Inferior parietal cortex (tissue), 1 donor: ENCODE data around the gene NCOA7.

Source experiments
- DNase-seq: peaks from one replicate; pipeline ENCODE4 v3.0.0-alpha.2; 2016; ENCODE audit errors: extremely low spot score

NCOA7 gene

DNA sequence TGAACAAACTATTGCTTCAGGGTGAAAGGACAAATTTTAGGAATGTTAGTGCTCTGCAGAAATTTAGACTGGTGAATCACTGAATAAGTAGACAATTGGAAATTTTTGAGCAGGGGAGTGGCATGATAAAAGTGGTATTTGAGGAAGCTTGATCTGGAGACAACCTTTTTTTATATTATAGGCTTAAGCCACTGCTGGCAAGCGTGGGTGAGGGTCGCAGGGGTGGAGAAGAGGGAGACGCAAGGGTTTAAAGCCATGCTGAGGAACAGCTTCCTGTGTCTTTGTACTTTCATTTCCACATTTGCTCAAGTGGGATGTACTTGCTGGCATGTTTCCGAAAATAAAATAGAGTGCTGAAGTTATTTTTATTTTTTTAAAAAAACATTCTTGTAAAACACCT is 23.7 kb downstream of the NCOA7 start:
- no peak for DNase-seq

DNA sequence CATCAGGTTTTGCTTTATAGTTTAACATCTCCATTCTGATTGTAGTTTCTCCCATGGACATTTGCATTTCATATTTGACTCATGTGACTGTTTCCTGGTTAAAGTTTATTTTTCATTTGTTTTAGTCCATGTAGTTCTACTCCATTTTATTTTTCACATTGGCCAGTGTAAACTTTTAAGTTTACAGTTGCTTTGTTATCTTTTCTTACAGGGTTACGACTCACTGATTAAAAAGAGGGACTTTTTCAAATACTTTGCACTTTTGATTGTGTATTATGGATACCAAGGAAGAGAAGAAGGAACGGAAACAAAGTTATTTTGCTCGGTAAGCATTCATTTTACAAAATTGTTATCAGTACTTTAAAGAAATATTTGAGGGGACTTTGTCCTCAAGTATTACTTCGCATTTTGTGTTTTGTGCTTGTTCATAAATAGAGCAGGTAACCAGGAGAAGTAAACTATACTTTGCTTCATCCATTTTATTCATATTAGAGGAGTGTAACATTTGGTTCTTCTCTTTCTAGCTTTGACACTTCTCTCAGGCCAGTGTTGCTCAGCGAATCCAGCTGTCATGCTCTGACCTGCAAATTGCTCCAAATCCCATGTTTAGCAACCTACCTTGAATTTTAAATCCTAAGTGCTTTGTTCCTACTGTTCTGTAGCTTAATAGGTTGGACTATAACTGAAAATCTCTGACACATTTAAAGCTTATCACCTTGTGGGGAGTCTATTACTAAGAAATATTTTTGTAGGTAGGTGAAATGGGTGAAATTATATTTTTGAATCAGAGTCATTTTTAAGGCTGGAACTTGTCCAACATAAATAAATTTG is 24.5 kb downstream of the NCOA7 start:
- DNase-seq = no peak

DNA sequence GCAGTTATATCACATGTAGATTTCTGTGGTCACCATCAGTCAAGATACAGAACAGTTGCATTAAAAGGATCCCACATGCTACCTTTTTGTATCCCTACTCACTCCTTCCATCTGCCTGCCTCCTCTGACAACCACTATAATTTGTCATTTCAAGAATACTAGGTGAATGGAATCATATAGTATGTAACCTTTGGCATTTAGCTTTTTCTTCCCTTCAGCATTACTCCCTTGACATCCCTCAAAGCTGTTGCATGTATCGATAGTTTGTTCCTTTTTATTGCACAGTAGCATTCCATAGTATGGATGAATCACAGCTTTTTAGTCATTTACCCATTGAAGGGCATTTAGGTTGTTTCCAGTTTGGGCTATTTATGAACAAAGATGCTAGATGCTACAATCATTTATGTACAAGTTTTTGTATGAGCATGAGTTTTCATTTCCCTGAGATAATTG is 26.1 kb downstream of the NCOA7 start:
- DNase-seq = no peak

DNA sequence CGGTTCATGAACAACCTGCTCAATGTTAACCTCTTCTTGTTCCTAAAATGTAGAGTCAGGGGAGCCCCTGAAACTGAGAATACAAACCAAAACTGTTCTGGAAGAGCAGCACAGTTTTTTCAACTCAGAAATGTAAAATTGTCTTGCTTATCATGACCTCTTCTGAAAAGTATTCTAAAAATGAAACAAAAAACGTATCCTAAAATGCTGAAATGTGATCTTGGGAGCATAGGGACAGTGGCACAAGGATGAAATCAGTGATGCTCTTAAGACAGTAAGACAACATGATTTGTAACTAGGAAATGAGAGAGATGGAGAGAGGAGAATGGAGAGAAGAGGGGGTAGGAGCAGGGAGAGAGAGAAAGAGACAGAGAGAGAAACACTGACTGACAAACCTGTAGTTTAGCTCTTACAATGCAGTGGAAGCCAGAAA is 27.5 kb downstream of the NCOA7 start:
- no peak for DNase-seq

DNA sequence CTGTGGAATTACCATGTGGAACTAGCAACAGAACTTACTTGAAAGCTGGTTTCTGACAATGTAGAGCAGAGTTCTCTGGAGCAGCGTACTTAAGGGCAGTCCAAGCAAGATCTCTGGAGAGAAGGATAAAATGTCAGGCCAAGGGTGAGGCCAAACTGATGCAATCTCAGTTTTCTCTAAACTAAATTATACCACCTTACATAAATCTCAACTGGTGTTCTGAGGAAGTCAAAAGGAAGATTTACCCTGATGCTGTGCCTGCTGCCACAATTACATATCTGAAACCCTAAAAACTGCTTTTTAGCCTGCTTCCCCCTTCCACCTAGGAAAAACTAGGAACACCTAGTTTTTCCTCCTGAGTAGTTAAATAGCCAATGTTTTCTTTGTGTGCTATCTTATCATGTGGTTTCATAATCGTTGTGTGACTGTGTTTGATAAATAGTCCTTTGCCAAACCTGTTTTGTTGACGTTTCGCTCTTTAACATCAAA is 28.1 kb downstream of the NCOA7 start:
- no peak for DNase-seq

DNA sequence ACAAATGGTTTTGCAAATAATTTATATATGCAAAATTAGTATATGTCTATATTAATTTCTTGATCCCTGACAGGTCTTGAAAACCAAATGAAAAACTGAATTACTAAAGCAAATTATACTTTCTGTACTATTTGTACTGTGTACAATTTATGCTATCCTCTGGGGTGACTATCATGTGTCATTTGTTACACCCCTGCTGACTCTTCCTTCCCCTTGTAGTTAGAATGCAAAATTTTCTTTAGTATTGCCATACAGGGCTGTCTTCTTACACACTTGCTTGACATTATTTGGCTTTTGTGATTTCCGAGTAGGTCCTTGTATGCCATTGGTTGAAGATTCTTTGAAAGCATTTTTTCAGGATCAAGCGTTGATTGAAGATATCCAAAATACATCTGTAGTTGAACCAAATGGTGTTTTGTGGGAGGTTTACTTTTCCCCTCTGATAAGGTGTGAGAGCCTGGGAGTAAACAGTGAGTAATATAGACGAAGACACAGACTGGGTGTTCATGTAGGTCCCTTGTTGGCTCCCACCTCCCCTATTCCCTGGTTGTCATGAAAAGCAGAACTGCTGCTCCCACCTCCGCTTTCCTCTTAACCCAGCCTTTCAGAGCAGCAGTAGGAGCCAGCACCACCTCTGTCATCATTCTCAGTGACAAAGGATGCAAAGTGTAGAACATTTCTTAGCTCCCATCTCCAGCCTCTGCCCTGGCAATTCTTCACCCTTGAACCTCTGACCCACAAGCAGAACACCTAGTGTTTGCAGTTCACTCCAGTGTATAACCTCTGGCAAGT is 29.0 kb downstream of the NCOA7 start:
- DNase-seq = no peak

DNA sequence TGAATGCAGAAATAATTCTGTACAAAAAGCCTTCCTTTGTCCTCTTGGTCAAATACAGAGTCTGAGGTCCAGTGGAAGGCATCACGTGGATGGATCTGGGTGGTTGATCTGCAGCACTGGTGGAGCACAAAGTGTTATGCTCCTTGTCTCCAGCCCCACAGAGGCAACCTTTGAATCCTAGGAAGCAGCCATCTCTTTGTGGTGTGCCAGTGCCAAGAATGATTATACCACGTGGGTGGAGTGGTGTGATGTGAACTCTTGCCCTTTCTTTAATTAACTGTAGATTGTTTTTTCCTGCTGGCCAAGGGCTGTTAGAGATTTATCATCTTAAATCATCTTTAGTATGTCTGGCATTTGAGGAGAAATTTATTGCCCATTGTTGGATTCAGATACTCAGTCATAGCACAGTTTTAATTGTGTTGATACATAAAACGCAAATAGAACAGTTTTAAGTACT is 31.1 kb downstream of the NCOA7 start:
- DNase-seq = no peak

DNA sequence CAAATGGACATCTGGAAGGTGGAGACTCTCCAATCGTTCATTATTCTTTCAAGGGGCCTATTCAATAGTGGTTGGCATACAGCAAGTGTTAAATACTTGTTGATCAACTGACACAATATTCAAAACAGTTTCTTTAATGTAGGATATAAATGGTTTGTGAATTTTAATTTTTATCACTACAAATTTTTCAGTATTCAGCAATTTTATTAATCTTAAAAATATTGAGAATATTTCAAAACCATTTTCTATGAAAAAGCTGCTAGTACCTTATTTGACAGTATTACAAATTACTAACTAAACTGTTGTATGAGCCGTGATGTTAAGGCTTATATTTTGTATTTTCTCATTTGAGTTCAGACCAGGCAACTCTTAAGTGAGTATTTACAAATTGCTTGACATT is 32.4 kb downstream of the NCOA7 start:
- DNase-seq = no peak

DNA sequence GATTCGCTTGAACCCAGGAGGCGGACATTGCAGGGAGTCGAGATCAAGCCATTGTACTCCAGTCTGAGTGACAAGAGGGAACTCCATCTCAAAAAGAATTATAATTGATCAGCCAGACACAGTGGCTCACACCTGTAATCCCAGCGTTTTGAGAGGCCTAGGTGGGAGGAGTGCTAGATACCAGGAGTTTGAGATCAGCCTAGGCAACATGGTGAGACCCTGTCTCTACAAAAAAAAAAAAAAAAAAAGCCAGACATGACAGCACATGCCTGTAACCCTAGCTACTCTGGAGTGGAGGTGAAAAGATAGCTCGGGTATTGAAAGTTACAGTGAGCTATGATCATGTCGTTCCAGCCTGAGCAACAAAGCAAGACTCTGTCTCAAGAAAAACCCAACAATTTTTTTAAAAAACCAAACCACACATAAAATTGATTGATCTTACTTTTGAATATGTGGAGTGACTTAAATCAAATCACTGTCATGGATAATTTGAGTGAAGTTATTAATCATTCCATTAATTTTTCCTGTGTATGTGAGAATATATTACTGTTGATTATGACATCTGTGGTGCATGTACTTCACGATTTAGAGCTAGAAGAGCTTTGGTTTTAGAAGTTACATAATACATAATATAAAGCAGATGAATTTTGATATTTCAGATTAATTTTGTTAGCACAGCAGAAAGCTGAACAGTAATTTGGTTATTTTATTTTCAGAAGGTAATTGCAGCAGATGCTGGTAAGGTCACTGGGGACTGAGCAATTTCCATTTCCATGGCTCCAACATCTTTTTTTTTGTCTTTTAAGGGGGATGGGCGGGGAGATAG is 34.4 kb downstream of the NCOA7 start:
- no peak for DNase-seq

DNA sequence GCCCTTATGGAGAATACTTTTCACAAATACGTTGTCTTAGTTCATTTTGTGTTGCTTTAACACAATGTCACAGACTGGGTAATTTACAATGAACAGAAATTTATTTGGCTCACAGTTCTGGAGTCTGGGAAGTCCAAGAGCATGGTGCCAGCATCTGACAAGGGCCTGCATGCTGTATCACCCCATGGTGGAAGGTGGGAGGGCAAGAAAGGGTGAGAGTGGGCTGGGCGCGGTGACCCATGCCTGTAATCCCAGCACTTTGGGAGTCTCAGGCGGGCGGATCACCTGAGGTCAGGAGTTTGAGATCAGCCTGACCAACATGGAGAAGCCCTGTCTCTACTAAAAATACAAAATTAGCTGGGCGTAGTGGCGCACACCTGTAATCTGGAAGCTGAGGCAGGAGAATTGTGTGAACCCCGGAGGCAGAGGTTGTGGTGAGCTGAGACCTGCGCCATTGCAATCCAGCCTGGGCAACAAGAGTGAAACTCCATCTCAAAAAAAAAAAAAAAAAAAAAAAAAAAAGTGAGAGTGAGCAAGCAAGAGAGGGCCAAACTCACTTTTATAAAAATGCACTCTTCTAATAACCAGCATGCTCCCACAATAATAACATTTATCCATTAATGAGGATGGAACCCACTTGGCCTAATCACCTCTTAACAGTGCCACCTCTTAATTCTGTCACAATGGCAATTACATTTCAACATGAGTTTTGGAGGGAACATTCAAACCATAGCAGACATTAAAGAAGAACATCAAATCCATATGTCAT is 36.1 kb downstream of the NCOA7 start:
- DNase-seq = no peak

DNA sequence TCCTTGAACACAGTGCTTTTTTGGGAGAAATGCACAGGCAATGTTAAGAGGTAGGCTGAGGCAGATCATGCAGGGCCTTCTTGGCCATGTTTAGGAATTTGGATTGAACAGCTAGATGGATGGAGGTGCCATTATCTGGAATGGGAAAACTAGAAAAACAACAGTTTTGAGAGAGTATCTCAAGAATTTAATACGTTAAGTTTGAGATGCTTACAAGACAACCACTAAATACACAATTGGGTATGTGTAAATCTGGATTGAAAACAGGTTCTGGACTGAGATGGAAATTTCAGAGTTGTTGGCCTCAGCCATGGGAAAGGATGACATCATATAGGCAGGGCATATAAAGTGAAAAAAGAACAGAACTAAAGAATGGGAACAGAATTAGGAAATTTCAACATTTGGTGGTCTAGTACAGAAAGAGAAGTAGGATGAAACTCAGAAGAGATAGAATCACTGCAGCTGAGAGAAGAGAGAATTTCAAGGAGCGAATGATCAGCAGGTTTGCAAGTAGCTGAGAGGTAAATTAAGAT is 37.1 kb downstream of the NCOA7 start:
- no peak for DNase-seq

DNA sequence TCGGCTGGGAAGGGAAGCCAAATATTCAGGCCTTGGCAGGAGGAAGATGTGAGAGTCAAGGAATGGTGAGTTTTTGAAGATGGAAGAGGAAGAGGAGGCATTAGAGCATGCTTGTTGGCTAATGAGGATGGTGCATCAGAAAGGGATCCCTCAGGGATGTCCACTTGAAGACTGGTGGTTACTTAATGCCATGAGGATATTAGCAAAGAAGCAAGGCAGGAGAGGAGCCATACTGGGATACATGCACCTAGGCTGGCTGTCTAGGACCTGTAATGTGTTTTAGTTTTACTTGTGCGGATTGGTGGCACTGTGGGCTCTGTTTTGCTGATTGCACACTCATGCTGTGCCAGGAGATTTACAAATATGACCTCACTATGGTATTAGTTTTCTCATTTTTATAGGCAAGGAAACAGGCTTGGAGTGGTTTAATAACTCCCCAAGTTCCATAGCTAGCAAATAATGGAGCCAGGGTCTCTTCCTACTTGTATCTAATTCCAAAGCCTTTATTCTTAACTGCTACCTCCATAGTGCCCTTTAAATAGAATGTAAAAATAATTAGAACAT is 37.8 kb downstream of the NCOA7 start:
- no peak for DNase-seq

DNA sequence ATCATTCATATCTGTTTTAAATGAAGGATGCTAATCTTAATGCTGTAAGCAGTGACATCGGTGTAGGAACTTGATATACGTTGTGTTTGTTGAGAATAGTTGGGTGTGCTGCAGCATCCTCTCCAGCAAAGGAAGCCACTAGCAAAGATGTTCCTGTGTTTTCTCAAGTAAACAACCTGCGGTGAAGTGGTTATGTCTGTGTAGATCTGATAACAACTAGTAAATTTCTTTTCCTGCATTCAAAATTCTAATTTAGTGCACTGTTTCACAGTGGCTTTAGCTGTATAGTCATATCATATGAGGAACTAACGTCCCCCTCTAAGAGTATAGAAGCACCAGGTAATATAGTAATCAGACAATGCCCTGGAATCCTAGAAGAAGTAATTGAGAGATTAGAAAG is 38.7 kb downstream of the NCOA7 start:
- no peak for DNase-seq

DNA sequence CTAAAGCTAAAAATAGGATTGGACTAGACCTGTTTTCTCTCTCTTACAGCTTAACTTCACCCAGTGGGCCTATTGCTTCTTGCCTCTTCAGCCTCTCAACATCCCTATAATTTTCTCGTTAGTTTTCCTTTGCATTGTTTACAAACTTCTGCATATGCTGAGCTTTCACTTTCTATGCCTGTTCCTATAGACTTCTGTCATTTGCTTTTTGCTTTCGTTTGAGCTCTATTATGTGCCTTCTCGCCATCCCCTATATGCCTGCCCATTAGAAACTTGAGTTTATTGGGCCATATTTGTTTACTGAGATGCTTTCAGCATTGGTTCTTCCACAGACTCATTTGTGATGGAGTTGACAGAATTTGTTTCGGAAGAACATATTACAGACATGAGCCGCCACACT is 40.9 kb downstream of the NCOA7 start:
- DNase-seq = no peak

DNA sequence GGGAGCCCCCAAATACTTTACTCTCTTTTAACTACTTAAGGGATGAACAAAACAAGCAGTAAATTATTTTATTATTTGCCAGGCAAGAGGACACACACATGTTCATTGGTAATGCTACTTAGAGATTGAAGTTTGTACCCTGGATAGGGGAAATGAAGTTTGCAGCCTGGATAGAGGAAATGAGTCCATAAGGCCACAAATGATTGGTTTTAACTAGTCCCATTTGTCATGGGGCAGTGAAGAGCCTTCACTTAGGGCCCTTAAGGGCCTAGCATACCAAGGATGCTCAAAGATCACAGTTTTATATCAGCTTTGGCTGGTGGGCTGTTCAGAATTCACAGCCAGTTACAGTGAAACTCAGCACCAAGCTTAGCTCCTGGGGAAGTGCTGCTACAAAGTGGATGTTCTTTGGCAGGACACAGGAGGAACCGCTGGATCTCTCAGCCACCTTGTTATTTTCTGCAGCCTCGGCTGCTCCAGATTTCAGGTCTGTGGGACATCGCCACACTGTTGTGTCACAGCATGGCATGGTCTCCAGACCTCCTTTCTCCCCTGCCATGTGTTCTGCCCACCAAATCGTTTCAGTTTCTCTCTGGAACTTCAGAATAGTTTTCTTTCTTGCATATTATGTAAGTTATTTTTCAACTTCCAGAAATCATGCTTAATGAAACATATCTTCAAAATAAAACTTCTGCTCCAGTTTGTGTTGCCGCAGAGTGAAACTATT is 41.8 kb downstream of the NCOA7 start:
- DNase-seq = no peak

DNA sequence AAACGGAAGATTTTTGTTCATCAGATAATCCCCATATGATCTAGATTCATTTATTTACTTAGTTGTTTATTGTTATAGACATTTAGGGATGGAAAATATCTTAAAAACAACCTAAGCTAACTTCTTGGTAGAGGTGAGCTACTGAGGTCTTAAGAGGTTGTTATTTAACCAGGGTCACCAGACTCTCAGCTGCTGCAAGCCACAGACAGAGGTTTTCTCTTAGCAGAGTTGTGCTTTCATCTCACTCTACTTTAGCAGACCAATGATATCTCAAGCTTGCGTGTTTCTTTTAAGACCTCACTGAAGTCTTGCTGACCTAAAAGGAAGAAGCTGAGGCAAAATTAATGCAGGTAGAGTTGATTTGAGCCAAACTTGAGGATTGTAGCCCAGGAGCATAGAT is 43.6 kb downstream of the NCOA7 start:
- DNase-seq = no peak

DNA sequence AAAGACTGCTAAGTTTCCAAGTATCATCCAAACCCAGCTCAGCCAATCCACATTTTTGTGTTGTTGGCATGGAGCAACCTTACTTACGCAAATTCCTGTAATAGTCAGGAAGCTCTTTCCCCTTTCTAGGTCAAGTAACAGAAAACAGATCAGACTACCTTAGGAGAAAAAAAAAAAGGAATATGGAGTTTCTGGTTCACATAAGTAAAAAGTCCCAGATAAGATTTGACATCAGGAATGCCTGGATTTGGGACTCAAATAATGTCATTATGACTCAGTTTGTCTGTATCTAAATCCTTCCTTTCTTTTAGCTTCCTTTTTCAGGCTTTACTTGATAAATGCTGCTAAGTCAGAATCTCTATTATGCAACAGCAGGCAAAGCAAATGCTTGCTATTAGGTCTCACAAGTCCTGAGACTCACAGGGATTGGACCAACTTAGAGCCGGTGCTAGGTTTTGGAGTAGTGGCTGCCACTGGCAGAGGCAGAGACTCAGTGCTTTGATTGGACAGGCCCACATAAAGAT is 44.5 kb downstream of the NCOA7 start:
- DNase-seq = no peak

DNA sequence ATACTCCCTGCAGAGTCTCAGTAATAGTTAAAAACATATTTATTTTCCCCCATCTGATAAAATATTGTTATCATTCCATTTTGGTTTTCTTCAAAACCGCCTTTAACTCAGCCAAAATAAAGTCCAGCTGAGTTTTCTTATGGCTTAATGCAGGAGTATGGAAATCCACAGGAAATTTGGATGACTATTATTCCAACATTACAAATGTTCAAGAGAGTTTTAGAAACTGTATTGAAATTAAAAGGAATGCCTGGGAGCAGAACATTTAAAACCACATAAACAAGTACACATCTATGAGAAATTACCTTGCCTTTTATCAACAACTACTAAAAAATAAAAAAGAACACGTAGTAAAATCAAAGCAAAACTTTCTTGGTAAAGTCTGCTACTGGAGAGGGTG is 45.7 kb downstream of the NCOA7 start:
- DNase-seq = no peak

DNA sequence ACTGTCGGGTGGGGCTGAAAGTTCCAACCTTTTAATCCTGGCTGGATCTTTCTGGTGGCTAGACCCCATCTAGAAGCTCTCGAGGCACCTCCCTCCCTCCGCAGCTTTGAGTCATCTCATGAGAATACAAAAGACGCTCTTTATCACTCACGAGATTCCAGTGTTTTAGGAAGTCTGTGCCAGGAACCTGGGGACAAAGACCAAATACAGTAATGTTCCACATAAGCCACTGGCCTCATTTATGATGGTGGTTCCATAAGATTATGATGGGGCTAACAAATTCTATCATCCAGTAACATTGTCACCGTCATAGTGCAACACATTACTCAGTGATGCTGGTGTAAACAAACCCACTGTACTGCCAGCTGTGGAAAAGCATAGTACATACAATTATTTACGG is 48.7 kb downstream of the NCOA7 start:
- no peak for DNase-seq

DNA sequence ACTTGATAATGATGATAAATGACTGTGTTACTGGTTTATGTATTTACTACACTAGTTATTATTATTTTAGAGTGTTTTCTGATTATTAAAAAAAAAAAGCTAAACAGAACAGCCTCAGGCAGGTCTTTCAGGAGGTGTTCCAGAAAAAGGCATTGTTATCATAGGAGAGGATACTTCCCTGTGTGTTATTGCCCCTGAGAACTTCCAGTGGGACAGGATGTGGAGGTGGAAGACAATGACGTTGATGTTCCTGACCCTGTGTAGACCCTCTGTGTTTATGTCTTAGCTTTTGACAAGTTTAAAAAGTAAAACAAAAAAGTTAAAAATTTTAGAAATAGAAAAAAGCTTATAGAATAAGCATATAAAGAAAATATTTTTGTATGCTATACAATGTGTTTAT is 49.1 kb downstream of the NCOA7 start:
- no peak for DNase-seq
